ENCODE measurements around the gene CNGB1.
"Not testable (repeated sequence)": the region's sequence is repeated elsewhere in the genome, so short reads cannot be mapped to it uniquely, and the experiment has no call there.

Gene CNGB1

GRCh38 chr16:57844416-57845030 lies 126.4 kb downstream of the CNGB1 start:
- H3K9me3 Mint-ChIP-seq: no peaks in the 10 kb centered on the region
- H3K27me3 Mint-ChIP-seq: peaks cover 8 to 18% of the 10 kb centered on the region in 2 donors
- H3K4me3 Mint-ChIP-seq: no peak overlapping the region
- no peak for ATAC-seq (replicated peaks)
- no peaks in the 10 kb centered on the region for H3K4me1 Mint-ChIP-seq
- no peak overlapping the region for H3K27ac Mint-ChIP-seq
- no peaks in the 10 kb centered on the region for H3K36me3 Mint-ChIP-seq
- no peak for DNase-seq

GRCh38 chr16:57843400-57843799 lies 127.5 kb downstream of the CNGB1 start:
- no peak for DNase-seq
- no peak for ATAC-seq (replicated peaks)
- Mint-ChIP-seq H3K36me3 (no peaks in the 10 kb centered on the region), H3K27me3 (peaks cover 8 to 19% of the 10 kb centered on the region in 2 donors), H3K9me3 (no peaks in the 10 kb centered on the region), H3K4me3 (no peak overlapping the region), H3K27ac (no peak overlapping the region), H3K4me1 (no peaks in the 10 kb centered on the region)

GRCh38 chr16:57842601-57843000 lies 128.3 kb downstream of the CNGB1 start:
- no peaks in the 10 kb centered on the region for H3K36me3 Mint-ChIP-seq
- no peaks in the 10 kb centered on the region for H3K9me3 Mint-ChIP-seq
- DNase-seq (no peak), ATAC-seq (replicated peaks) (no peak)
- H3K27ac Mint-ChIP-seq: no peak overlapping the region
- H3K4me3 Mint-ChIP-seq: no peak overlapping the region
- H3K27me3 Mint-ChIP-seq: peaks cover 8 to 19% of the 10 kb centered on the region in 2 donors
- no peaks in the 10 kb centered on the region for H3K4me1 Mint-ChIP-seq

GRCh38 chr16:57840833-57841232 lies 130.1 kb downstream of the CNGB1 start:
- H3K9me3 Mint-ChIP-seq: no peaks in the 10 kb centered on the region
- H3K4me1 Mint-ChIP-seq: peaks cover 0 to 2% of the 10 kb centered on the region in 2 donors
- peaks cover 8 to 13% of the 10 kb centered on the region in 2 donors for H3K27me3 Mint-ChIP-seq
- no peaks in the 10 kb centered on the region for H3K36me3 Mint-ChIP-seq
- H3K4me3 Mint-ChIP-seq: no peak overlapping the region
- DNase-seq (no peak), ATAC-seq (replicated peaks) (no peak)
- no peak overlapping the region for H3K27ac Mint-ChIP-seq

- Mint-ChIP-seq H3K9me3 (no peaks in the 10 kb centered on the region), H3K4me1 (peaks cover 0 to 2% of the 10 kb centered on the region in 2 donors), H3K27ac (no peak overlapping the region), H3K4me3 (no peak overlapping the region), H3K27me3 (peaks cover 4 to 10% of the 10 kb centered on the region in 2 donors), H3K36me3 (no peaks in the 10 kb centered on the region)
- no peak for ATAC-seq (replicated peaks)
- no peak for DNase-seq
Observed at GRCh38 chr16:57838161-57838560, 132.8 kb downstream of the CNGB1 start.

GRCh38 chr16:57837305-57838125 lies 133.4 kb downstream of the CNGB1 start:
- Mint-ChIP-seq H3K9me3 (no peaks in the 10 kb centered on the region), H3K27me3 (peaks cover 4 to 11% of the 10 kb centered on the region in 2 donors), H3K27ac (no peak overlapping the region), H3K4me3 (no peak overlapping the region), H3K36me3 (no peaks in the 10 kb centered on the region), H3K4me1 (peaks cover 0 to 2% of the 10 kb centered on the region in 2 donors)
- no peak for ATAC-seq (replicated peaks)
- DNase-seq: no peak

- not testable (repeated sequence) for DNase-seq, H3K9me3 Mint-ChIP-seq
Observed at GRCh38 chr16:57835439-57835838, 135.5 kb downstream of the CNGB1 start.

GRCh38 chr16:57834936-57835335 lies 136.0 kb downstream of the CNGB1 start:
- Mint-ChIP-seq H3K9me3 (no peaks in the 10 kb centered on the region), H3K27me3 (peaks cover 4 to 9% of the 10 kb centered on the region in 2 donors), H3K4me3 (no peak overlapping the region), H3K4me1 (peaks cover 0 to 2% of the 10 kb centered on the region in 2 donors), H3K36me3 (no peaks in the 10 kb centered on the region), H3K27ac (no peak overlapping the region)
- ATAC-seq (replicated peaks) (no peak), DNase-seq (no peak)

More at GRCh38 chr16:57835439-57835838, 135.5 kb downstream of the CNGB1 start:
- not testable (repeated sequence) for H3K4me1 Mint-ChIP-seq; H3K4me3 Mint-ChIP-seq; ATAC-seq (replicated peaks); H3K36me3 Mint-ChIP-seq; H3K27ac Mint-ChIP-seq
- peaks cover 4 to 11% of the 10 kb centered on the region in 2 donors for H3K27me3 Mint-ChIP-seq

All from stimulated activated naive B cell treated with anti-CD40 and anti-IgM and Interleukin-4, amounts not matched to agents 10 μg/mL and 1 μg/mL and 100 μg/mL, for 72 hours (primary cell).